ENCODE results near the gene KRTAP20-2.

KRTAP20-2 gene

DNA sequence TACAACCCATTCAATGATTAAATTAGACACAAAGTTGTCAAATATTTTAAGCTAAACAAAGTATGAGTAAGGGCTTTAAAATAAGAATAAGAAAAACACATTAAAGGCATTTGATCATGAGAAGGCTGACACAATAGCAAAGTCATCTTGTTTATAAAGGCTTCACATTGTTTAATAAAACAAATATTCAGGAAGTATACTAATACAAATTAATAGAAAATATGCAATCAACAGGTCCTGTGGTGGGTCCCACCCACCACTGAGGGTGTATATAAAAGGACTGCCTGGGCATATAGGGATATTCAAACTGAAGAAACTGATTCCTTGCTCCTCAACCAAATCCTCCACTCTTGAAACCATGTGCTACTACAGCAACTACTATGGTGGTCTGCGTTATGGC is at the start of gene KRTAP20-2:
KRTAP20-2 (plus strand) TSS at position 301 of the 400 bp plus-strand sequence; CDS start at position 359, 58 bp downstream.
- DNase-seq, result no peak

DNA sequence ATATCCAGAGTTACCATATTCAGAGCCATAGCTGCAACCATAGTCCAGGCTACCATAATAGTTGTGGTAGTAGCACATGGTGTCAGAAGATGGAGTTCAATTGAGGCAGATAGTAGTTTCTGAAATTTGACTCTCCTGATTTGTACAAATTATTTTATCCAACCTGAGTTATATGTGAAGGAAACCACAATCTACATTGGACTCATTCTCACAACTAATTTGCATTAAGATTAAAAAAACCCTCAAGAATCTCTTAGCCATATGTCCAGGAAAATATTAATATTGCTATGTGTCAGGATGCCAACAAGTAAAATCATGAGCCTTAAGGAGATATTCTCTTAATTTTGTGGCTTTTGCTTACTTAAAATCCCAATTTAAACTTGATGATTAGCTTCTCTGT is 44.7 kb upstream of the KRTAP20-2 start, which contains the start of gene KRTAP22-2:
KRTAP22-2 (minus strand) TSS at position 101 of the 400 bp plus-strand sequence.
- no peak for DNase-seq

DNA sequence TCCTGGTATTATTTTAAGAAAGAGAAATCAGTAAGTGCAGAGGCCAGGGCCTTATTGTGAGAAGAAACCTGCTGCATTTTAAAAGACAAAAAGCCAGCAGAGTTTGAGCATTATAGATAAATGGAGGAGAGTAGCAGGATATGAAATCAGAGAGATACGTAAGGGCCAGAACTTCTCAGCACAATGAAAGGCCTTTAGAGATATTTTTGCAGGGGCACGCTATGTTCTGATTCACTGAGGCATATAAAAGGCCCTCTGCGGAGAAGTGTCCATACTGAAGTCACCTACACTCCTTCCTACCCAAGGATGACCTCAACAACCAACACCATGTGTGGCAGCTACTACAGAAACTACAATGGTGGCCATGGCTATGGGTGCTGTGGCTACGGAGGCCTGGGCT is 42.9 kb upstream of the KRTAP20-2 start, which contains the start of gene KRTAP6-3:
KRTAP6-3 (plus strand) TSS at position 301 of the 400 bp plus-strand sequence; CDS start at position 307, 6 bp downstream.
- no peak for DNase-seq

DNA sequence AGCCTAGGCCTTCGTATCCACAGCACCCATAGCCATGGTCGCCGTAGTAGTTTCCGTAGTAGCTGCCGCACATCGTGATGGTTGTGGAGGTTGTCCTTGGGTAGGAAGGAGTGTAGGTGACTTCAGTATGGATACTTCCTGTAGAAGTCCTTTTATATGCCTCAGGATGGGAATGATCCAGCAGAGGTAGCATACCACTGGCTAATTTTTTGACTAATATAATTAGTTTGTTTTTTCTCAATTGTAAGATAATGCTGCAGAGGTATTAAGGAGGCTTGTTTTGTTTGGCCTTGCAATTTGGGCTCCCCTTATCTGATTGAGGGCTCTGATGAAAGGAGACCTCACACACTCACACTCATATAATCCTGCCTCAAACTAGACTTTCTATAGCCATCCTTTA is 36.2 kb upstream of the KRTAP20-2 start, which contains the start of gene KRTAP6-2:
KRTAP6-2 (minus strand) TSS at position 101 of the 400 bp plus-strand sequence; CDS start at position 73, 28 bp downstream.
- no peak for DNase-seq

DNA sequence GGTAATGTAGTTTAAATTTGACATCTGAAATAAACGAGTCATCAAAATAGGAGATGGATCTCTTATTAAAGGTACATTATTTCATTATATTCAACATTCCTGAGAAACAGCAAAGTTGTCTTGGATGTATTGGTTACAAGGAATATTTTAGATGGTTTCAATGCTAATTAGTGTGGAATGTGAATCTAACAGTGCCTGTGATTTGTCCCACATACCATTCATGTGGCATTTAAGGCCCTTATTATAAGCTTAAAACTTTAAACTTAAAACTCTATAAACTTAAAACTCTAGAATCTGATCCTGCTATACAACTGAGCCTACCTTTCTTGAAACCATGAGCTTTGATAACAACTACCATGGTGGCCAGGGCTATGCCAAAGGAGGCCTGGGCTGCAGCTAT is 34.2 kb upstream of the KRTAP20-2 start, which contains the start of gene KRTAP22-1:
KRTAP22-1 (plus strand) TSS at position 301 of the 400 bp plus-strand sequence.
- DNase-seq, result no peak

DNA sequence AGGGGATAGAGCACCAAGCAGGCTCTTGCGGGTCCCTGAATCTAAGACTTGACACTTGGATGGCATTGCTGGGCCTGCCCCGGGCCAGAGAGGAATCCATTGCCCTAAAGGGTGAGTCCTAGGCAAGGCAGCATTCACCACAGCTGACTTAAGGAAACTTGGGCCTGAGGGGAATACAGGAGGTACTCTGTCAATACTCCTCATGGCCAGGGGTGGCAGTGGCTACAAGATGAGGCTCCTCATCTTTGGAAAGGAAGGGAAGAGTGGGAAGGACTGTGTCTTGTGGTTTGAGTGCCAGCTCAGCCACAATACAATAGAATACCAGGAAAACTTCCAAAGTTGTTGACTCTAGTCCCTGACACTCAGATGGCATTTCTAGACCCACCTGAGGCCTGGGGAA is 29.0 kb upstream of the KRTAP20-2 start:
- no peak for DNase-seq

DNA sequence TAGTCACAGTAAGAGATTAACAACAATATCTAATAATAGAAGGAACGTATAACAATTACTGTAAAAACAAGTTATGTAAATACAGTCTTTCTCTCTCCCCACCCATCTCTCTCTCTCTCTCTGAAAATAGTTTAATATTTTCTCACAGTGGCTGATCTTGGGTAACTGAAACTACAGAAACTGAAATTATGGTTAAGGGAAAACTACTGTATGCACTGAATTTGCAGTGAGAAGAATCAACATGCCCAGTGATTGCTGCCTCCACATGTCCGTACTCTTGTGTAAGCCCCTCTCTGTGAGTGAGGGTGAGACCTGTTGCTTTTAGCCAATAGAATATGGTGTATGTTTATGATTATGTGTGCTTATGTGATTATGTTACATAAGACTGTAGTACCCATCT is 22.9 kb upstream of the KRTAP20-2 start:
- DNase-seq, result no peak

DNA sequence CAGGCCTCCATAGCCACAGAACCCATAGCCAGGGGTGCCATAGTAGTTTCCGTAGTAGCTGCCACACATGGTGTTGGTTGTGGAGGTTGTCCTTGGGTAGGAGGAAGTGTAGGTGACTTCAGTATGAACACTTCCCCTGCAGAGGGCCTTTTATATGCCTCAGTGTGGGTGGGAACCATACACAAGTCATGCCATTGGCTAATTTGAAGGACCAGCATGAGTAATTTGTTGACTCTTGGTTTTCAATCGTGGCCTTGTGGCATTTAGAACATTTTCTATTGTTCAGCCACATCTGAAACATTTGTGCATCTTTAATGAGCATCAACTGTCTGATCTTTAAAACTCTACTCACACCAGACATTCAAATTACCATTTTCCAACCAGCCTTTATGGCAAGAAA is 21.2 kb upstream of the KRTAP20-2 start, which contains the start of gene KRTAP6-1:
KRTAP6-1 (minus strand) TSS at position 95 of the 400 bp plus-strand sequence; CDS start at position 69, 26 bp downstream.
- DNase-seq, result no peak

DNA sequence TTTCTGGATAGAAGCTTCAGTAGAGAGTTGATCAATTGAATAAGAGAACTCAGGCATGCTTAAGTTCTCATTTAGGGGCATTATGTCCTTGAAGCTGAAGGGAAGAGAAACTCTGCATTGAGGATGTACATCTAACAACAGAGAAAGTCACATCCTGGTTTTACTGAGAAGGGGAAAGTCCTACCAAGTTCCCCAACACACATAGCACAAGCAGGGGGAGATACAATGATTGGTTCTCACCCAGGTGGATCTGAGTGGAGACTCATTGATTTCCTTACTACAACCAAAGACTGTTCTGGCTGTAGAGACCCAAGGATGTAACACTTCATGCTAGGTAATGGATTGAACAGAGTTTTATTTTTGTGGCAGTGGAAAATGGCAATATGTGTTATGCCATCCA is 19.8 kb upstream of the KRTAP20-2 start:
- DNase-seq, result no peak

DNA sequence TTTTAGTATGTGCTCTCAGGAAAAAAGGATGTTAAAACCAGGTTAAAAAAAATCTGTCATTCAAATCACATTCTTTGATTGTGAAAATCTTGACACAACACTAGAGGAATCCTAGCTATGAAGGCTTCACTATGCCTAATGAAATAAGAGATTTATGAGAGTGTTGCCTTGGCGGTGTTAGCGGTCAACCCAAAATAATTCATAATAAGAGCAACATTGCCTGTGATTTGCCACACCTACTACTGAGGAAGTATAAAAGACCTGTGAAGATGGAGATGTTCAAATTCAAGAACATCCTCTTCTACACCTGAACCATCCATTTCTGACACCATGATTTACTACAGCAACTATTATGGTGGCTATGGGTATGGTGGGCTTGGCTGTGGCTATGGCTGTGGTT is 18.9 kb upstream of the KRTAP20-2 start, which contains the start of gene KRTAP20-1:
KRTAP20-1 (plus strand) TSS at position 301 of the 400 bp plus-strand sequence; CDS start at position 331, 30 bp downstream.
- DNase-seq, result no peak

DNA sequence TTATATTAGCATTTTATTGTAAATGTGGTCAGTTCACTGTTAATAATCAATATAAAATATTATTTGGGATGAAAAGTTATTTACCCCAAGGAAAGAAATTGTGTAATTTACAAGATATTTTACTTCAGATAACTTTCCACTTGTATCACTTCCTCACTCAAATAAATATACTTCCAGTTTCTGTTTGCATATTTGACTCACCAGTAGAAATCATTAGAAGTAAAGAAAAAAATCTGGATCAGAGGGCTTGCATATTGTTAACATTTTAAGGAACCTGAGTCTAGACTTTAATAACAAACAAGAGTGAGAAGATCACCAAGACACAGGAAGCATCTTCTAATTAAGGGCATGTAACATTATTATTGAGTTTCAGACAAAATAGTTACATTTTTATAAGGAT is 14.9 kb upstream of the KRTAP20-2 start:
- DNase-seq, result no peak

DNA sequence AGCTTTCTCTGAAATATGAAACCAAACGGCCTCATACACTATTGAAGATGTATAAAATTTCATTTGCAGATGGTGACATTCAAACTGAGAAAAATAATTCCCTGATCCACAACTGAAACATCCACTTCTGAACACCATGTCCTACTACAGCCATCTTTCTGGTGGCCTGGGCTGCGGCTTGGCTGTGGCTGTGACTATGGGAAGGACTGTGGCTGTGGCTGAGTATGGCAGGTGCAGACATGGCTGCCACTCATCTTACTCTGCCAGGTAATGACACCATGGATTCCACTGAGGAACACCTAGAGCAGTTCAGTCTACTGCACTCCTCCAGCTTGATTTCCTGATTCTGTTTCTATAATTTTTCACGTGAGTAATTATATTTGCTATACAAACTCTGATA is 14.5 kb upstream of the KRTAP20-2 start, which contains the start of gene KRTAP20-4:
KRTAP20-4 (plus strand) TSS at position 106 of the 400 bp plus-strand sequence.
- DNase-seq, result no peak

DNA sequence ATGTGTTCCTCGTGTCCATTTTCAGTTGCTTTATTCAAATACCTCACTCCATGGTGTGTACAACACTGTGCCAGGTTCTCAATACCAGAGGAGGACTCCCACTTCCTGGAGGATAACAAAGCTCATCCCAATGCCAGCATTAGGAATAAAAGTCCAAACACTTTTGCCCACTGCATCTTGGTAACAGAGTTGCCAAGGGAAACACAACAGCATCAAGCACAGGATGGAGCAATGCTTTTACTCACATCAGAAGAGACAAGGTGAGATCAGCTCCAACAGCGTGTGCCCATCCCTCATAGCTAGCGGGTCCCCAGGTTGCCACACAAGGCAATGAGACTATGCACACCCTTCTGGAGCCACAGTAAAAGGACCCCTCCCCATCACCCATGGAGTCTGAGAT is 11.6 kb upstream of the KRTAP20-2 start:
- DNase-seq, result no peak

DNA sequence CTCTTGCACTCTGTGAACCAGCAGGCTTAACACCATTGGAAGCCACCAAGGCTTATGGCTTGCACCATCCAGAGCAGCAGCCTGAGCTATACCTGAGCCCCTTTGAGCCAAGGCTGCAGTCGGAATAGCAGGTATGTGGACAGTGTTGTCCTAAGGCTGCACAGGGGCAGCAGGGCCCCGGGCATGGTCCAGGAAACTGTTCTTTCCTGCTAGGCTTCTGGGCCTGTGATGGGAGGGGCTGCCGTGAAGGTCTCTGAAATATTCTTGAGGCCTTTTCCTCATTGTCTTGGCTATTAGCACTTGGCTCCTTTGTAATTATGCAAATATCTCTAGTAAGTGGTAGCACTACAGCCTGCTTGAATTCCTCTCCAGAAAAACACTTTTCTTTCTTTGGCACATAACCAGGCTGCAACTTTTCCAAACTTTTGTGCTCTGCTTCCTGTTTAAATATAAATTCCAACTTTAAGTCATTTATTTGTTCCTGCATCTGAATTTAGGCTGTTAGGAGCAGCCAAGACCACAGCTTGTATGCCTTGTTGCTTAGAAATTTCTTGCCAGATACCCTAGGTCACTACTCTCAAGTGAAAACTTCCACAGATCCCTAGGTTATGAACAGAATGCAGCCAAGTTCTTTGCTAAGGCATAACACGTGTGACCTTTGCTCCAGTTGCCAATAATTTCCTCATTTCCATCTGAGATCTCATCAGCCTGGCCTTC is 9.4 kb upstream of the KRTAP20-2 start:
- no peak for DNase-seq

DNA sequence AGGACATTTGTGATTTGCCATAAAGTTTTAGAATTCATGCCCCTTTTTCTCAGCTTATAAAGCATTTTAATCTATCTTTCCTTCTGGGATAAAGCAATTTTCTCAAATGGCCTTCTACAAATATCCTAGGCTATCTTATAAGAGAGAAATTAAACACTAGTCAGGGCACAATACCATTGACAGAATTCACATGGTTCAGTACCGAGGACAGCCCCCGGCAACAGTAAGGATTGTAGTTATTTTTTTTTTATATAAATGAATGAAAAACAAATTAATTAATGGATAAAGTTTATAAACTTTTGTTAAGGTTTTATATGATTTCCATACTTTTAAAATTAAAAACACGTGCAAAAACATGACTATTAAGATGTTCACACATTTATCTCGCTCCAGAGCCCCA is 6.9 kb upstream of the KRTAP20-2 start:
- DNase-seq, result no peak

DNA sequence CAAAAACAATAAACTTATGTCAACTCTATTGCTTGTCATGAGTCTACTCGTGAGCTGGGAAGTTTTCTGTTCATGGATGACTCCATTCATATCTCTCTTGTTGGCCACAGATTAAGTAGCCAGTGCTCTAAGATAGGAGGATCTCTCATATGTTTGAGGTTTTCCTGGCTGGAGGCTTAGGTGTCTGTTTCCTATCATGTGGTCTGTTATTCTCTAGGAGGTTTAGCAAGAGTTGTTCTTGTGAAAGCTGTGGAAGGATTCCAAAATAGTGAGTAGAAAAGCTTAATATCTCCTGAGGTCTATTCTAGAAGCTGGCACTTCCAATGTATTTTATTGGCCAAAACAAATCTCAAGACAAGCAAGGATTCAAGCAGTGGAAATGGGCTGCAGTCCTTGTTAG is 5.8 kb upstream of the KRTAP20-2 start:
- DNase-seq, result no peak

DNA sequence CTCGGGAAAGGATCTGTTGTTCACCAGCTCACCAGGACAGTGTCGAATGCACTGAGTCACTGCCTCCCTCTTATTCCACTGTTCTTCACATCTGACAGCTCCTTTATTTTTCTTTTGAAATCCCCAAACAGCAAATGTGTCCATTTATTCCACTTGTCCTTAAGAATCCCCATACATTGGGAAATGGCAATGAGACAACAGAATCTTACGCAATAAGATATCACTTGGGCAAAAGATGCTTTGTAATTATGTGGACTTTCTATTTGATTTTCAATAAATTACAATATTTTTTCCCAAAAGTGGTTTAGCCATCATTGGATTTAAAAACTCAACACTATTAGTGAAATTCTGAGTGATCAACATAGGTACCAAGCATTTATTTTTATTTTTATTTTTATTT is 3.7 kb downstream of the KRTAP20-2 start:
- DNase-seq, result no peak

DNA sequence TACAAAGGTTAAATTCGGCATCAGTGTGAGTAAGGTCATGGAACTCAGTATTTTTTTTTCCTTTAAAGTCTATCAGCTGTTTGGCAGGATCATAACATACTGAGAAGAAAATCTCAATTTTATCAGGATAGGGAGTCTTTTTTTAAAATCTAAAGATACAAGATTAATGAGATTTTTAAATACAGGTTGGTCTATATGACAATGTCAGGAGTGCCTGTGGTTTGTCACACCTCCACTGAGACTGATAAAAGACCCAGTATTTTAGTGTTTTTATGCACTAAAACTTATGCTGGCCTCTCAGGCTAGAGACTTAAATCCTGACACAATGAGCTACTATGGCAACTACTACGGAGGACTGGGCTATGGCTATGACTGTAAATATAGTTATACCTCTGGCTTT is 7.6 kb downstream of the KRTAP20-2 start, which contains the start of gene KRTAP20-3:
KRTAP20-3 (plus strand) TSS at position 301 of the 400 bp plus-strand sequence.
- no peak for DNase-seq

DNA sequence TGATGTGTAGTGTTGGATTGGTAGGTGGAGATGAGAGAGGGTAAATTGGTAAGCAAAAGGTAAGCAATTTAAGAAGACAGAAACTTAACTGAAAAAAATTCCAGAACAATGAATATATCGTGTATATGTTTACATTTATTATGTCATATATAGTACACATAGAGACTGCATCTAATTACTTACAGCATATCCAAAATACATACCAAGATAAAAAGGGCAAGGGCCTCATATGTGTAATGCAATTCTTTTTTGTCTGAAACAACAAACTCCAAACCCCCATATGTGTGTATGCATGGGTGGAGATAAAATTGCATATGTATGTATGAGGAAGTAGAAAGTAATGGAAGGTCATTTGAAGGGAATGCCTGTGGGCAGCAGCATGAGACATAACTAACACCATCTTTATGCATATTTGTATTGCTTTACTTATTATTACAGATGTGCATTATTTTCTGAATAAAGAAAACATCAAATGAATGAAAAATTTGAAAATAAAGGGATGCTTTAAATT is 12.0 kb downstream of the KRTAP20-2 start:
- DNase-seq, result no peak

DNA sequence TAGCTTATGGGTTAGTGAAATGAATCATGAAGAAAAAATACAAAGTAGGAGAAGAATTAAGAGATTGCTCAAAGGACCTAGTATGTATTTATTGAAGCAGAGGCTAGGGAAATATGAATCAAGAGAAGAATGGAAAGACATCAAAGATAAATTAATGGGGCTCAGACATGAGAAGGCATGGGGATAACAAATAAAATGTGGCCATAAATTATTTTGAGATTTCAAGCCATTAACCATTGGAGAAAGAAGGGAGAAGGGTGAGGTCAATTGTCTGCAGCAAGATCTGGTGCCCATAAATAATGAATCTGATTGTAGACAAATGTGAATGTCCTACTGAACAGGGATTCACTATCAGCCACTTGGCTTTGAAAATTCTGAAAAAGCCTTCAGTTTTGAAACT is 17.9 kb downstream of the KRTAP20-2 start:
- DNase-seq, result no peak

DNA sequence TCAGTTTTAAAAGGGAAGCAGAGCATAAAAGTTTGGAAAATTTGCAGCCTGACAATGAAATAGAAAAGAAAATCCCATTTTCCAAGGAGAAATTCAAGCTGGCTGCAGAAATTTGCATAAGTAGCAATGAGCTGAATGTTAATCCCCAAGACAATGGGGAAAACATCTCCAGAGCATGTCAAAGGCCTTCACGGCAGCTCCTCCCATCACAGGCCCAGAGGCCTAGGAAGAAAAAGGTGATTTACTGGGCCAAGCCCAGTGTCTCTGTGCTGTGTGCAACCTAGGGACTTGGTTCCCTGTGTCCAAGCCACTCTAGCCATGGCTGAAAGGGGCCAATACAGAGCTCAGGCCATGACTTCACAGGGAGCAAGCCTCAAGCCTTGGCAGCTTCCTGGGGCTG is 33.8 kb downstream of the KRTAP20-2 start:
- no peak for DNase-seq

DNA sequence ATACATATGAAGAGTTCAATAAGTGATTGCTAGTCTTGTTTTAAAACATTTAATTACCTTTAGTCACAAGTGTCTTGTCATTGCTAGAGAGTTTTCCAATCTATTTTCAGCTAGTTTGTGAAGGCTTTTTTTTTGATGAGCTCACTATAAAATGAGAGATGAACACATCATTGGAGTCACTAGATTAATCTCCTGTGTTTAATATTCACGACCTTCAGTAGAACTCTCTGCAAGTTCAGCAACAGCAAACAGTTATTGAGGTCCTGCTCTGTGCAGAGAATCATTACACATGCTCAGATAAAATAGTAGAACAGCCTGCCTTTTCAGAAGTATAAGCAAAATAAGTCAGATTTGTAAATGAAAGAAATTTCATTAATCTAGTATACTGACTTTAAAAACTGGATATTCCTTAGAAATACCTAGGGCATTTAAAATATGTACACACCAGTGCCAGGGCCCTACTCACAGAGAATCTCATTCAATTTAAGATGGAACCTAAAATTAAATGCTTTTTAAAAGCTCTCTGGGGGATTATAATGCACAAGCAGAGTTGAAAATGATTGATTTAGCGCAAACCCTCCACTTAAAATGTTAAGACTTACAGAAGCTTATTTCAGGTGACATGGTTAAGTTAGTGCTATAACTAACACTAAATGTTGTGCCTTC is 38.1 kb downstream of the KRTAP20-2 start:
- DNase-seq, result no peak

DNA sequence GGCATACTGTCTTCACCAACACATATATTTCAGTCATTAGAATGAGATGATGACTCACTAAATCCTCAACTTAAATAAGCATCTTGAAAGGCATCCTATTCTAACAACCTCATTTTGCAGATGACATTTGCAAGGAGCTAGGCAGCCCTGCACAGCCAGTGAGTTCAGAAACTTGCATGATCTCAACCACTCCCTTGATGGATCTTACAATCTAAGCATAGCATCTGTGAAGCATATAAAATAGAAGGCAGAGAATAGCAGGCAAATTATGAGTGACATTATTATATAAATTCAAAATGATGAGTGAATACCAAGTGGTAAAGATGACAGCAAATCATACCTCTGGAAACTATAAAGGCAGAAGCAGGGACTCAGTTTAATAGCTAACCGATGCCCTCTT is 39.3 kb downstream of the KRTAP20-2 start:
- DNase-seq, result no peak
